Osteoblast (primary cell): ENCODE results near the gene PHF10. TPM values are rescaled to one million over a fixed set of nuclear protein-coding genes. Genes with fewer than 3 reads are reported as not detected.

Experiments used
- DNase-seq: peaks from one replicate; pipeline ENCODE4 v3.0.0; 2011; ENCODE audit warnings: low spot score, mixed read lengths; ENCODE audit not compliant: insufficient read length; ENCODE audit errors: missing footprints
- H2AFZ ChIP-seq: 2 replicates; pipeline ENCODE4 v1.6.0; 2011; ENCODE audit warnings: mild to moderate bottlenecking, low read length
- H3K27ac ChIP-seq: 2 replicates; pipeline ENCODE4 v1.5.1; 2011; ENCODE audit warnings: mild to moderate bottlenecking, low read depth, low read length, moderate library complexity
- H3K27me3 ChIP-seq: 2 replicates; pipeline ENCODE4 v1.6.0; 2012; ENCODE audit warnings: mild to moderate bottlenecking, control low read depth, inconsistent platforms, low read length, moderate library complexity; ENCODE audit not compliant: insufficient read depth
- H3K36me3 ChIP-seq: 2 replicates; pipeline ENCODE4 v1.5.1; 2011; ENCODE audit warnings: mild to moderate bottlenecking, low read length, control low read depth, moderate library complexity; ENCODE audit not compliant: insufficient read depth
- H3K4me1 ChIP-seq: 2 replicates; pipeline ENCODE4 v1.5.1; 2011; ENCODE audit warnings: mild to moderate bottlenecking, low read length, control low read depth, moderate library complexity; ENCODE audit not compliant: insufficient read depth
- H3K4me2 ChIP-seq: 2 replicates; pipeline ENCODE4 v1.6.0; 2011; ENCODE audit warnings: mild to moderate bottlenecking, low read length; ENCODE audit not compliant: insufficient read depth
- H3K4me3 ChIP-seq: fragments of 200-600 bp; sonication (generic); 3 replicates; pipeline ENCODE4 v1.5.1; 2012; ENCODE audit warnings: mild to moderate bottlenecking, low read length, inconsistent platforms; ENCODE audit not compliant: insufficient read depth
- H3K79me2 ChIP-seq: 2 replicates; pipeline ENCODE4 v1.6.0; 2012; ENCODE audit warnings: mild to moderate bottlenecking, low read length, control low read depth, inconsistent platforms; ENCODE audit not compliant: insufficient read depth
- H3K9me3 ChIP-seq: 2 replicates; pipeline ENCODE4 v1.5.1; 2011; ENCODE audit warnings: low read depth, low read length, control low read depth
- H4K20me1 ChIP-seq: 2 replicates; pipeline ENCODE4 v1.6.0; 2012; ENCODE audit warnings: mild to moderate bottlenecking, low read length, control low read depth; ENCODE audit not compliant: insufficient read depth
- total RNA-seq: library from RNA; depleted of rRNA; stranded (reverse); fragments of >200 nt; gene quantifications from 2 replicates; pipeline ENCODE4 v1.2.3, GENCODE V29; 2012
- TF ChIP-seq, protein P1 (sequence below): IDR thresholded peaks from 2 replicates; pipeline ENCODE4 v1.5.1; 2011; ENCODE audit warnings: mild to moderate bottlenecking, low read depth, low read length, moderate library complexity; ENCODE audit errors: extremely low read depth

Gene PHF10
- total RNA-seq, 1 donor = 21.0 TPM

DNA sequence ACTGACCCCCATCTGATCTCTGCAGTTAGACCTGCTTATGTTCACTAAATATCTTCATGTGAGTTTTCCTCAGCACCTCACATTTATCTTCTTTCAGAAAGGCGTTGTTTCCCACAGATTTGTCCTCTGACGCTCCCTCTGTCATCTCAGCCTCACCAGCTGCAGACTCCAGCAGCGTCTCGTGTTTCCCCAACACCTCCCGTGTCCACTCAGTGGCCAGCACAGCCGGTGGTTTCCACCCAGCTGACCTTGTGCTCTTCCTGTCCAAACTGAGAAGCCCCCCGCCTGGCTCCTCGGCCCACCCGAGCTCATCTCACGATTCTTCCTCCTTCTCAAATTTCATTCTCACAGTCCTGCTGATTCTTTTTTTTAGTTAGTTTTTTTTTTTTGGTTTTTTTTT lies 39.6 kb upstream of the PHF10 start:
- H3K27me3 ChIP-seq = no peaks in the 10 kb centered on the region
- H3K9me3 ChIP-seq = no peaks in the 10 kb centered on the region
- no peaks in the 10 kb centered on the region for H3K79me2 ChIP-seq
- H2AFZ ChIP-seq = no peak overlapping the region
- no peak overlapping the region for H3K27ac ChIP-seq
- no peaks in the 10 kb centered on the region for H3K4me1 ChIP-seq
- H4K20me1 ChIP-seq = no peaks in the 10 kb centered on the region
- TF ChIP-seq, protein P1, sequence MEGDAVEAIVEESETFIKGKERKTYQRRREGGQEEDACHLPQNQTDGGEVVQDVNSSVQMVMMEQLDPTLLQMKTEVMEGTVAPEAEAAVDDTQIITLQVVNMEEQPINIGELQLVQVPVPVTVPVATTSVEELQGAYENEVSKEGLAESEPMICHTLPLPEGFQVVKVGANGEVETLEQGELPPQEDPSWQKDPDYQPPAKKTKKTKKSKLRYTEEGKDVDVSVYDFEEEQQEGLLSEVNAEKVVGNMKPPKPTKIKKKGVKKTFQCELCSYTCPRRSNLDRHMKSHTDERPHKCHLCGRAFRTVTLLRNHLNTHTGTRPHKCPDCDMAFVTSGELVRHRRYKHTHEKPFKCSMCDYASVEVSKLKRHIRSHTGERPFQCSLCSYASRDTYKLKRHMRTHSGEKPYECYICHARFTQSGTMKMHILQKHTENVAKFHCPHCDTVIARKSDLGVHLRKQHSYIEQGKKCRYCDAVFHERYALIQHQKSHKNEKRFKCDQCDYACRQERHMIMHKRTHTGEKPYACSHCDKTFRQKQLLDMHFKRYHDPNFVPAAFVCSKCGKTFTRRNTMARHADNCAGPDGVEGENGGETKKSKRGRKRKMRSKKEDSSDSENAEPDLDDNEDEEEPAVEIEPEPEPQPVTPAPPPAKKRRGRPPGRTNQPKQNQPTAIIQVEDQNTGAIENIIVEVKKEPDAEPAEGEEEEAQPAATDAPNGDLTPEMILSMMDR = no peak
- H3K4me2 ChIP-seq = no peak overlapping the region
- H3K36me3 ChIP-seq = peaks cover 76% of the 10 kb centered on the region
- no peak for DNase-seq
- H3K4me3 ChIP-seq = no peak overlapping the region

DNA sequence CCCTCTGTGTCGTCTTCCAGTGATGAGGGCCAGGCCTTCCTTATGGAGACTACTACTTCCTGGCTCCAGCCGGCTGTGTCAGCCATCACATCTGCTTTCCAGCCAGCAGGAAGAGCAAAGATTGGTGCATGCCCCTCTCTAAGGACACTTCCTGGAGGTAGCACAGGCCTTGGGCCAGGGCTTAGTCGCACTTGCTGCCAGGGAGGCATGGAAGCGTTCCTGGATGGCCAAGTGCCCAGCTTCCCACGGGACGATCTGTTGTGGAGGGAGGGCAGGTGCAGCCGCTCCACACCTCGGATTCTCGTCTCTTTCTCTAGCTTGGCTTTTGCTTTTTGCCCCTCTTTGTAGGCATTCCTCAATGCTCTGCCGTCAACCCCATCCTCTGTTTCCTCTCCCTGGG lies 39.0 kb upstream of the PHF10 start:
- Histone ChIP-seq H3K36me3 (peaks cover 78% of the 10 kb centered on the region), H3K9me3 (no peaks in the 10 kb centered on the region), H3K4me3 (no peak overlapping the region), H3K27ac (no peak overlapping the region), H2AFZ (no peak overlapping the region), H3K4me1 (no peaks in the 10 kb centered on the region), H3K4me2 (no peak overlapping the region), H4K20me1 (no peaks in the 10 kb centered on the region), H3K27me3 (no peaks in the 10 kb centered on the region), H3K79me2 (no peaks in the 10 kb centered on the region)
- TF ChIP-seq, protein P1 = no peak
- DNase-seq = no peak

GRCh38 chr6:169755162-169755561 lies 30.9 kb upstream of the PHF10 start:
- Histone ChIP-seq H3K4me2 (no peak overlapping the region), H3K36me3 (peaks cover 38% of the 10 kb centered on the region), H3K27me3 (no peaks in the 10 kb centered on the region), H3K4me1 (peaks cover 13% of the 10 kb centered on the region), H2AFZ (no peak overlapping the region), H4K20me1 (no peaks in the 10 kb centered on the region), H3K9me3 (no peaks in the 10 kb centered on the region), H3K79me2 (peaks cover 26% of the 10 kb centered on the region), H3K27ac (no peak overlapping the region), H3K4me3 (no peak overlapping the region)
- DNase-seq = no peak
- TF ChIP-seq, protein P1 = no peak

DNA sequence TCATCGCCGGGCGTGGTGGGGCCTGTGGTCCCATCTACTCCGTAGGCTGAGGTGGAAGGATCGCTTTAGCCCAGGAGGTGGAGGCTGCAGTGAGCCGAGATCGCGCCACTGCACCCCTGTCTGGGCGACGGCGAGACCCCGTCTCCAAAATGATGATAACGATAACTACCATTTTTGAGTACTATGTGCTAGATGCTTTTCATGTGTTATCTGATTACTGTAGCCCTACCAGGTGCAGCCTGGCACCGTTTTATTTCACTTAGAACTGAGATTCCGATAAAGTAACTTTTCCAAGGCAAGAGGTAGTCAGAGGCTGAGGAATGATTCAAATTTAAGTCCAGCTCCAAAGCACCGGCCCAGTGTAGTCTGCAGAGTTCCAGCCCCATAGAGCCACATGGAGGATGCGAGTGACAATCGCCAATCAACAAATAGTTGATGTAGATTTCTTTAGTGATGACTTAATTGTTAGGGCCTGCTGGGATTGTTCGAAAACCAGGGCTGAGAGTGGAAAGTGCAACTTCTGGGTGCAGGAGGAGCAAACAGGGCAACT lies 27.8 kb upstream of the PHF10 start:
- DNase-seq = peak; percentile 60
- Histone ChIP-seq H3K4me1 (peaks cover 13% of the 10 kb centered on the region), H3K27me3 (no peaks in the 10 kb centered on the region), H3K27ac (peak overlapping the region; percentile 92), H3K79me2 (peaks cover 26% of the 10 kb centered on the region), H4K20me1 (no peaks in the 10 kb centered on the region), H3K4me2 (peak overlapping the region; percentile 97), H3K36me3 (peaks cover 11% of the 10 kb centered on the region), H2AFZ (peak overlapping the region; percentile 97), H3K4me3 (peak overlapping the region; percentile 93), H3K9me3 (no peaks in the 10 kb centered on the region)
- TF ChIP-seq, protein P1 = no peak
